ENCODE data around the gene MOB3C. TPM values are rescaled to one million over a fixed set of nuclear protein-coding genes. Genes with fewer than 3 reads are reported as not detected.

The MOB3C gene
- 9.1 and 12.5 TPM in 2 replicates for total RNA-seq

DNA sequence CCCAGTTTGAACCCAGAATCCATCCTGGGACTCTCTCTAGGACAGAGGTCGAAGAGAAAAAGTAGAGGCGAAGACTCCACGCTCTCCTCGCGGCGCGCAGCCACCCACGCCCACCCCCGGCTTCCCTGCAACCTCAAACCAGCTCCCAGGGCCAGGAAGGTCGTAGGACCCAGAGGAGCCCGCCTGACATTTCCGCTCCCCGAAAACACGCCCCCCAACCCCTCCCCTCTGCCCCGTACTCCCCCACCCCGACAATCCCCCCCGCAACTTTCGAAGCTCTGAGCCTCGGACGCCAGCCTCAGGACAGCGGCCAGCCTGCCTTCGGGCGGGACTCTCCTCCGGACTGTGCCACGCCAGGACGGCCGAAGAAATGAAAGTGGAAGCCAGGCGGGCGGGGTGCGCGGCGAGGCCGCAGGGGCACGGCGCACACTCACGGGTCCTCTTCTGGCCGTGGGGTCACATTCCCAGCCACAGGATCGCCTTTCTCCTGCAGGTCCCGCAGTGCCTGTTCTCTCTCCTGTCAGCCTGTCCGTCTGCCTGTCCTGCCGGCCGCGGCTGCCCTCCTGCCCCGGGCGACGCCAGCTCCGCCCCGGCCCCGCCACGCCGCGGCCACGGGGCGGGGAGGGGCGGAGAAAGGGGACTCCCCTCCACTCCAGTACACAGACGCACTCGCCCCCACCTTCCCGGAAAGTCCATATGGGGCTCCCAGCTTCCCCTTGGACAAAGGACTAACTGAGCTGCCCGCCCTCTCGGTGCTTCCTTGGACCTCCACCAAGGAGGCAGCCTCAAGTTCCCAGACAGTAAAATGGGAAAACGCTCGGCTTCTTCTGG is at the start of gene MOB3C:
TSS of gene MOB3C (minus strand) at position 535 of the 831 bp plus-strand sequence. CDS start 3,490 bp downstream, outside the sequence.

DNA sequence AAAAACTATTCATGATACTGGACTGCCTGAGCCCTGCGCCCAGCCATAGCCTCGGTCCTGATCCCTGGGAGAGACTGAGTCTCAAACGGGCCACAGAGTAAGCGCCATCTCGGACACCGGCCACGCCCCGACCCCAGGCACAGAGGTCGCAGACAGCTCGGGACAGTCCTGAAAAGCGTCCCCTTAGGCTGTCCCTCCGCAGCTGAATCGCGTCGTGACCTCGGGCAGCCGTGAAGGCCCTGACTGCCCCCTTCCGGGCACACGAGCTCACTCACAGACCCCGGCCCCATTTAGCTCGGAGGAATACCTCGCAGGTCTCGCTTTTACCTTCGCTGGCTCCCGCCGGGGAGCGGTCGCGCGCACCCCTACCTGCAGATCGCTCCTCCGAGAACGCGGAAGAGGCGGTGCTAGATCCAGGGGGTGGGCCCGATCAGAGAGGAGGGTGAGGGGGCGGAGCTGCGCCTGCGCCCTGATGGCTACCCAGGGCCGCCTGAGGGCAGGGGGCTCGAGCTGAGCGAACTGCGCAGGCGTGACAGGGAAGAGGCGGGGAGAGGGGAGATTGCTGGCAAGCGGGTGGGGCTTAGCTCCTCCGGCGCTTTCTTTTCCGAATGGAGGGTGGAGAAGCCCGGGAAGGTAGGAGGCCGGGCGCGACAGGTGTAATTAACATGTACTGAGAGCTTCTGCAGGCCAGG is 12.6 kb downstream of the MOB3C start, which contains the start of gene MKNK1:
TSS of gene MKNK1 (minus strand) at position 411 of the 692 bp plus-strand sequence. CDS start 20,941 bp downstream, outside the sequence.

Other genes with a start within 250 kb of the MOB3C start
- gene FAAH, start 222.5 kb downstream of the MOB3C start, total RNA-seq: 1.4 and 2.0 TPM in 2 replicates
- not detected in 2 replicates for gene DMBX1, start 127.0 kb downstream of the MOB3C start, total RNA-seq
- not detected in 2 replicates for gene KNCN, start 65.2 kb downstream of the MOB3C start, total RNA-seq
- 16.9 and 20.6 TPM in 2 replicates for gene MKNK1, start 12.5 kb downstream of the MOB3C start, total RNA-seq
- 41.0 and 45.9 TPM in 2 replicates for gene ATPAF1, start 51.6 kb upstream of the MOB3C start, total RNA-seq
- gene TEX38, start 55.0 kb upstream of the MOB3C start, total RNA-seq: not detected in 2 replicates
- 12.3 and 19.4 TPM in 2 replicates for gene EFCAB14, start 102.3 kb upstream of the MOB3C start, total RNA-seq
- gene CYP4B1, start 182.2 kb upstream of the MOB3C start, total RNA-seq: not detected in 2 replicates